ENCODE measurements around the gene TBC1D13.
"Not testable (repeated sequence)": the region's sequence is repeated elsewhere in the genome, so short reads cannot be mapped to it uniquely, and the experiment has no call there.

Gene TBC1D13

DNA sequence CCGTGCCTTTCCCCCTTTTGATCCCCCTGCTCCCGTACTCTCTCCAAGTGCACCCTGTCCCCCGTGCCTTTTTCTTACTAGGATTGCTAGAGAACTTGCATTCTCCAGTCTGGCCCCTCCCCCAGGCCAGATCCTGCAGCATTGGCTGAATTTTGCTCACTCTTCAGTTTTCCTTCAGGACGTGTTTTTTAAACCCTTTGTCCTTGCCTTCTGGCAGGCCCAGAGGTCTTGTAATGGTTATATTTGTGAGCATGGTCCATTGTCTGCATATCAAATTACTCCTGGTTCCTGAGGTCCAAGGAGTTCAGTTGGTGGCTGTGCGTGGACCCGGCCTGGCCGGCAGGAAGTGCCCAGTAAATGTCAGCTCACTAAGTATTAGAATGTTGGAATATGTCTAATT lies 606 bp downstream of the TBC1D13 start:
- DNase-seq = no peak

DNA sequence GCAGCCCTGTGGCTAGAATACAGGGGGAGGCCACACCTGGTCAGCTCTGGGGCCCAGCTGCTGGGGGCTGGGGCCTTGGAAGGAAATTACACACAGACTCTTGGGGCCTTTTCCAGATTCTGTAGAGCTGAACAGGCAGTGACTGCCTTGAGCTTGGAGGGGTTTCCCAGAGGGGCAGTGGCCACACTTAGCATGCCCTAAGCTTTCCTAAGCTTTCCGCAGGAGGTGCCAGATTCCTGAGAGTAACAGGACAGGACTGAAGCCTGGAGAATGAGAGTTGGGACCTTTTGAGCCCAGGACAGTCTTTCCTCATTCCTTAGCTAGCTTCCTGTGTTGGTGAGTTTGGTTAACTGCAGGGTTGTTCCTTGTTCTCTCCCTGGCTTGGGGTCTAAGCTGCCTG lies 1.4 kb downstream of the TBC1D13 start:
- no peak for DNase-seq

DNA sequence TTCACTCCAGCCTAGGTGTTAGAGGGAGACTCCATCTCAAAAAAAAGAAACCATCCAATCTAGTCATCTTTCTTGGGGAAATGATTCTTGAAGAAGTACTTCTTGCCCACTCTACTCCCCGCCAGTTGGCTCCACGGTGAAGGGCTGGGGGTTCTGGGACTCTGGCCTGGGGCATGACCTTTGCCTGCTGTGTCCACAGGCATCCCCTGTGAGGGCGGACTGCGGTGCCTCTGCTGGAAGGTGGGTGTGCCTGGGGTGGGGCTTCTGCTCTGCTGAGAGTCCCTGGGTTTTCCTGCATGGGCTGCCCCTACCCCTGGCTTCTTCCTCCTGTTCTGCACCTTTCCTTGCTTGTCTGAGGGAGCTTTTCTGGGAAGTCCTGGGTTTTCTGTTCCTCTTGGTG lies 3.5 kb downstream of the TBC1D13 start:
- no peak for DNase-seq

DNA sequence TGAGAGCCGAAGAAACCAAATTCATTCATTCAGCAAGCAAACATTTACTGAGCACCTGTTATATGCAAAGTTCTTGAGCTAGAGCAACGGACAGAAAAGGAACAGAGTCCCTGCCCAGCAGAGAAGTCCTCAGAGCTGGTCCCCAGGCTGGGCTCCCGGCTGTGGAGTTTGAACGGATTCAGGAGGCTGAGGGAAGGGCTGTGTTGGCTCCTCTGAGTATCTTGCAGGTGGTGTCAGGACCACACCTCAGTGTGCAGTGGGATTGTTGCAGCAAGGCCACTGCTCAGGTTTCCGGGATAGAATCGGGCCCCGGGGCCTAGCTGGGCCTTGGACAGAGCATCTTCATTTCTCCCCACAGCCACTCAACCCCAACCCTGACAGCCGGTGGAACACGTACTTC lies 5.1 kb downstream of the TBC1D13 start:
- DNase-seq = no peak

DNA sequence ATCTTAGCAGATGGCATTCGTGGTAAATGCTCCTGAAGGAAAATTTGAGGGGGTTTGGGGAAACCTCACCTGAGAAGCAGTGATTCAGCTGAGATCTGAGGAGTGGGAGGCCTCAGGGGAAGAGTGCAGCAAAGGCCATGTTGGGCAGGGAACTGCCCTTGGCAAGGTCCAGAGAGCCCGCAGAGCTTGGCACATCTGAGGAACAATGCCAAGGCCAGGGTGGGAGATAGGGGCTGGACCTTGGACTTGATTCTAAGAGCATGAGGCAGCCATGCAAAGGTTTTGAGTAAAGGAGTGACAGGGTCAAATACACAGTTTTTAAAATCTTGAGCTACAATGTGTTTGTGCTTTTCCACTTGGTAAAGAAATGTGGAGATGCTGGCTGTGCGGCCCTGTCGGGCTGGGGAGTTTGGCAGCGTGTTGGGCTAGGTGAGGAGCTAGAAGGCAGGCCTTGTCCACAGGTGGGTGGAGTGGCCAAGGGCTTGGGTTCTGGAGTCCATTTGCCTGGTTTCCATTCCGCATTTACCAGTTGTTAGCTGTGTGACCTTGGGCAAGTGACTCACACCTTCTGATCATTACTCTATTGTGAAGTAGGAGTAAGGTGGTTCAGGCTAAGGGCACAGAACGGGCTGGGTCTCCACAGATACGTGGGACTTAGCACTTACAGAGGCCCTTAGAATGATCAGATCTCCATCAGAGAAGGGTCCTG lies 6.1 kb downstream of the TBC1D13 start:
- DNase-seq = no peak

DNA sequence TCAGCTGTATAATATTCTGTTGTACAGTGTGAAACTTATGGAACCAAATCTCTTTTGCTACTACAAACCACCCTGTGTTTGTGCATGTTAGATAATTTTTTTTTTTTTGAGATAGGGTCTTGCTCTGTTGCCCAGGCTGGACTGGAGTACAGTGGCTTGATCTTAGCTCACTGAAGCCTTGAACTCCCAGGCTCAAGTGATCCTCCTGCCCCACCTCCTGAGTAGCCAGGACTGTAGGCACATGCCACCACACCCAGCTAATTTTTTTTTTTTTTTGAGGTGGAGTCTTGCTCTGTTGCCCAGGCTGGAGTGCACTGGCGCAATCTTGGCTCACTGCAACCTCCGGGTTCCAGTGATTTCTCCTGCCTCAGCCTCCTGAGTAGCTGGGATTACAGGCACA lies 7.9 kb downstream of the TBC1D13 start:
- DNase-seq = not testable (repeated sequence)

DNA sequence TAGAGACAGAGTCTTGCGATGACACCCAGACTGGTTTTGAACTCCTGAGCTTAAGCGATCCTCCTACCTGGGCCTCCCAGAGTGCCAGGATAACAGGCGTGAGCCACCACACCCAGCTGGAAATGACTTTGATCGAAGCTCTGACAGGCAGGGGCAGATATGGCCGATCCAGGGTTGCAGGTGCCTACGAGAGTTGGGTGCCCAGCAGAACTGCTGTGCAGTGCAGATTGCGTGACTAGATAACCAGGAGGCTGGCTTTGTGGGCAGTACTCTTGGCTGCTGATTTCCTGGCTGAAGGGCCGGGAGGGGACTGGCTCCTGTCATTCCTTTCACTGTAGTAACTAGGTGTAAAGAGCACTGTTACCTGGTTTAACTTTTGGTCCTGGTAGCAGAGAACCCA lies 11.8 kb downstream of the TBC1D13 start:
- DNase-seq = no peak

DNA sequence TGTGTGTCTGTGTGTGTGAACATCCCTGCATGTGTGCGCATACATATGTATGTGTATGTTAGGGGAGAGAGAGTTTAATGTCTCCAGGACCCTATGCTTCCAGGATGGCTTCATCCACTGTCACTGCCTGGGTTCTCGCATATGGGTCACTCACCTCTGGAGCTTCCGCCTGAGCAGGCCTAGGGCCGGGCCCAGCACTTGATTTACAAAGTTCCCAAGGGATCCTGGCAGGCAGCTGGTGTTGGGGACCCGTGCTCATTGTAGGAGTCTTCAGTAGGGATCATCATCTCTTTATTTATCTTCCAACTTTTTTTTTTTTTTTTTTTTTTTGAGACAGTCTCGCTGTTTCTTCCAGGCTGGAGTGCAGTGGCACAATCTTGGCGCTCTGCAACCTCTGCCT lies 13.0 kb downstream of the TBC1D13 start:
- no peak for DNase-seq

DNA sequence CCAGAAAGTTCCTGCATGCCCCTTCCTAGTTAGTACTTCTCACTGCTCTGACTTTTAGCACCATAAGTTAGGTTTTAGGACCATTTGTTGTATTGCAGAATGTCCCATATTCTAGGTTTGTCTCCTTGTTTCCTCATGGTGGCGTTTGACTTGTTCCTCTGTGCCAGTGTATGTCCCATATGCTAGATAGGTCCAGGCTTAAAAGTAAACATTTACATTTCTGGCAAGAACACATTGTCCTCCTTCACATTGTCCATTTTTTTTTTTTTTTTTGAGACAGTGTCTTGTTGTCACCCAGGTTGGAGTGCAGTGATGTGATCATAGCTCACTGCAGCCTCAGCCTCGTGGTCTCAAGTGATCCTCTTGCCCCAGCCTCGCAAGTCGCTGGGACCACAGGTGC lies 15.4 kb downstream of the TBC1D13 start:
- no peak for DNase-seq

DNA sequence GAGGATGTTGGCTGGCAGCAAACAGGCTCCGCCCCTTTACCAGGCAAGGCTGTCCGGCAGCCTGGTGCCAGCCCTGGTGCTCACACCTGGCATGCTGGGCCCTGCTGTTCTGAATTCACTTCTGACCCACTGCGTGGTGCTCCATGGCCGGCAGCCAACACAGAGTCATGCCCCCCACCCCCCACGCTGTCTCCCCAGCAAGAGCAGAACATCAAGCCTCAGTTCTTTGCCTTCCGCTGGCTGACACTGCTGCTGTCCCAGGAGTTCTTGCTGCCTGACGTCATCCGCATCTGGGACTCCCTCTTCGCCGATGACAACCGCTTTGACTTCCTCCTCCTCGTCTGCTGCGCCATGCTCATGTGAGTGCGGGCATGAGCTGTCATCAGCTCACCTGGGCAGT lies 18.6 kb downstream of the TBC1D13 start:
- DNase-seq = no peak

DNA sequence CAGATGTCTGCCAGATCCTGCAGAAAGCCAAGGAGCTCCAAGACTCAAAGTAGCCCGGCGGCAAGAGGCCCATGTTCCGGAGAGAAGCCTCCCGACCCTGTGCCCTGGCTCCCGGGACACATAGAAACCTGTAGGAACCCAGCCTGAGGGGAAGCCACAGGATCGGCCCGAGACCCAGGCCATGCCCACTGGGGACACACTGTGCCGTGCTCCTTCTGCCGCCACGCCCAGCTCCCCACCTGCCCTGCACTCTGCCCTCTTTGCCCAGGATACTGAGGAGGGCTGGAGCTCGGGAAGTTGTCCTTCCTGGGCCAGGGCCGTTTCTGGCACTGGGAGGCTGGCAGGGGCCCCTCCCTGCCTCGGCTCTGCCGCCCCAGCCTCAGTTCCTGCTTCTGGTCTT lies 20.8 kb downstream of the TBC1D13 start:
- DNase-seq = no peak

DNA sequence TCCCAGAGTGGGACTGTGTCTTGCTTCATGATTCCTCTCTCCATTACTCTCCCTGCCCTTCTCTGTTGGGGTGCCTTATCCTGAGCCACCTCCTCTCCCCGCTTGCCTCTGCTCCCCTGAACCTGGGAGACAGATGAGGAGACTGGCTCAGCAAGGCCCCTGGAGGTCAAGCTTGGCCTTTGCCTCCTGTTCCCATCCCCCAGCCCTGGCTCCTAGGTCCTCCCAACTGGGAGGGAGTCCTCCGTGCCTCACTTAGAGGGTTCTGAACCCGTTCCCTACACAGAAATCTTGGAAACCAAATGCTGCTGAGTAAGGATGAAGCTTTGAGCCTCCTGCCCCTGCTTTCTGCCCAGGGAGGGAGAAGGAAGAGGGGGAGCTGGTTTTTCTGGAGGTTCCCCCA lies 21.5 kb downstream of the TBC1D13 start:
- no peak for DNase-seq

DNA sequence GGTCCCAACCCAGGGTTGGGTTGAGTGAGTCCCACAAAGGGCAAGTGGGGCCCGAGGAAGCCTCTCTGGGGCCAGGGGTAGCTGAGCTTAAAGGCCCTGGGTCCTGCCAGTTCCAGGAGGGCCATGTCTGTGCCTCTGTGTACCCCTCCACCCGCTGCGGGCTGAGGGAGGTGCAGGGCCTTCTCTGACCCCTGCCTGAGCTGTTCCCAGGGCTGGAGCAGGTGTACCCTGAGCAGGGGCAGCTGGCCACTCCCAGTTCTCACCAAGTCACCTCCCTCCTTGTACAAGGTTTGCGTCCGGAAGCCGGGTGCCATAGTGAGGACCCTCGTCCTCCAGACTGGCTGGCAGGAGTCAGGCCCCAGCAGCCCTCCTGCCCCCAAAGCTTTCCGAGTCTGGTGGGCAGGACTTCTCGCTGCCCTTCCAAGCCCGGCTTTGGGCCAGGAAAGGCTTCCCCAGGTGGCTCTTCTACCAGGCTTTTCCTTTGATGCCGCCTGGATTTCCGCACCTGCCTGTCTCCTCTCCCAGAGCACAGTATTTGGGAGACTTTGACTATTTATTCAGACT lies 22.1 kb downstream of the TBC1D13 start:
- DNase-seq = no peak

DNA sequence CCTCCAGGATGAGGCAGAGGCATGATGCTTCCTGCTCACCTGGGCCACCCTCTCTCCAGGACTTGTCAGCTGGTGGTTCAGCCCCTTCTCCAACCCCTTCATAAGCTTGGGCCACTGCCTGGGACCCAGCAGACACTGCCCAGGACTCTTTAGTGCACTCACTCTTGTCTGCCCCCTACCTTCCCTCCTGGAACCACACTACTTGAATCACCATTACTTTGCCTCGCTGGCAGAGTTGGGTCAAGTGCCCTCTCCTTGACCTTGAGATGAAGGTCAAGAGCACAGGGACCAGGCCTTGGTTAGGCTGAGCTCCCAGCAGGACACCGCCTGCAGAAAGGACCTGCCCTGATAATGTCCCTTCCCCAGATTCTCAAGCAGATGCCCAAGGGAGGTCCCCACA lies 22.8 kb downstream of the TBC1D13 start:
- DNase-seq = no peak

DNA sequence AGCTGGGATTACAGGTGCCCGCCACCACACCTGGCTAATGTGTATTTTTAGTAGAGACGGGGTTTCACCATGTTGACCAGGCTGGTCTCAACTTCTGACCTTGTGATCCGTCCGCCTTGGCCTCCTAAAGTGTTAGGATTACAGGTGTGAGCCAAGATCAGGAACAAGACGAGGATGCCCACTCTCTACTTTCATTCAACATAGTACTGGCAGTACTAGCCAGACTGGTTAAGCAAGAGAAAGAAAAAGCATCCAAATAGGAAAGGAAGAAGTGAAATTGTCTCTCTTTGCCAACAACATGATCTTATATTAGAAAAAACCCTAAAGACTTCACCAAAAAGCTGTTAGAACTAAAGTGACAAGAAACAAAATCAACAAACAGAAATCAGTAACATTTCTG lies 23.8 kb downstream of the TBC1D13 start:
- no peak for DNase-seq

DNA sequence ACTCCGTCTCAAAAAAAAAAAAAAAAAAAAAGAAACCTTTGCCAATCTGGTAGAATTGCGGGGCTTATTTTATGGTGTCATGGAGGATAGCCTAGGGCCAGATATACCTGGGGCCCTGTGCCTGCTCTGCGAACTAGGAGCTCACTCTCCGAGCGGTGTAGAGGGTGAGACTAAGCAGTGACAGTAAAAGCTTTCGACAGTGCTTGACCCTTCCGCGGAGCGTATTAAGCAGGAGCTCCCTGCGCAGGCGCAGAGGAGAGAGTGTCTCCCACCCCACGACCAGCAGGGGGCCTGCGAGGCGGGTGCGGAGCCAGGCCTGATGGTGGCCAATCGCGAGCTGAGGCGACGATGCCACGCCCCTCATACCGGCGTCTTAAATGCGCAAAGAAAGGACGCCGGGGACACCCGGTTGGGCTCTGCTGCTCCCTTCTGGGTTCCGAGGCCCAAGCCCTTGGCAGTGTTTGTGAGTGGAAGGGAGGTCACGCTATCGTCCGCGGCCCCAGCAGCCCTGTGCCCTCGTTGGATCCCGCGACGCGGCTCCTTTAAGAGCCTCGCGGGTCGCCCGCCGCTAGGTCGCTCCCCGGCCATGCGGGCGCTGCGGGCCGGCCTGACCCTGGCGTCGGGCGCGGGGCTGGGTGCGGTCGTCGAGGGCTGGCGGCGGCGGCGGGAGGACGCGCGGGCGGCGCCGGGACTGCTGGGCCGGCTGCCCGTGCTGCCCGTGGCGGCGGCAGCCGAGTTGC lies 31.2 kb downstream of the TBC1D13 start, which contains the start of gene ENDOG:
Gene ENDOG, plus strand, starts transcription at position 402 of the 740 bp plus-strand sequence. Its CDS starts 185 bp downstream, at position 587.
- DNase-seq = peak; percentile 96

DNA sequence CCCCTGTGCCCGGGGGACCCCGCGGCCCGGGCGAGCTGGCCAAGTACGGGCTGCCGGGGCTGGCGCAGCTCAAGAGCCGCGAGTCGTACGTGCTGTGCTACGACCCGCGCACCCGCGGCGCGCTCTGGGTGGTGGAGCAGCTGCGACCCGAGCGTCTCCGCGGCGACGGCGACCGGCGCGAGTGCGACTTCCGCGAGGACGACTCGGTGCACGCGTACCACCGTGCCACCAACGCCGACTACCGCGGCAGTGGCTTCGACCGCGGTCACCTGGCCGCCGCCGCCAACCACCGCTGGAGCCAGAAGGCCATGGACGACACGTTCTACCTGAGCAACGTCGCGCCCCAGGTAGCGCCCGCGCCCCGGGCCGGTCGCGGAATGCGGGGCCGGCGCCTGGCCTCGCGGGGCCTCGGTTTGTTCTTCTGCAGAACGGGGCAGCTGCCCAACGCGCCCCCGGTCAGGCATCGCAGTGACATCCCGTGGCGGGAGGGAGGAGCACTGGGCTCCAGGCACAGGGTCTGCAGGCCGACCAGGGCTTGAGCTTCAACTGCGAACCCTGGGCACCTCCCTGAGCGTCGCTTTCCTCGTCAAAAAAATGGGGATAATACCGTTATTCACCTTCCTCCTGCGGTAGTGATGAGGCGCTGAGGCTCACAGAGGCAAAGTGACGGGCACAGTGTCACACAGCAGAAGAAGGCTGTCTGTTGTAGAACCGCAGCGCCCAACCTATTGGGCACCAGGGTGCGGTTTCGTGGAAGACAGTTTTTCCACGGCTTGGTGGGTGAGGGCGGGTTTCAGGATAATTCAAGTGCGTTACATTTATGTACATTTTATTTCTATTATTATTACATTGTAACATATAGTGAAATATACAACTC lies 32.0 kb downstream of the TBC1D13 start:
- peak; percentile 30 to 44 for DNase-seq

DNA sequence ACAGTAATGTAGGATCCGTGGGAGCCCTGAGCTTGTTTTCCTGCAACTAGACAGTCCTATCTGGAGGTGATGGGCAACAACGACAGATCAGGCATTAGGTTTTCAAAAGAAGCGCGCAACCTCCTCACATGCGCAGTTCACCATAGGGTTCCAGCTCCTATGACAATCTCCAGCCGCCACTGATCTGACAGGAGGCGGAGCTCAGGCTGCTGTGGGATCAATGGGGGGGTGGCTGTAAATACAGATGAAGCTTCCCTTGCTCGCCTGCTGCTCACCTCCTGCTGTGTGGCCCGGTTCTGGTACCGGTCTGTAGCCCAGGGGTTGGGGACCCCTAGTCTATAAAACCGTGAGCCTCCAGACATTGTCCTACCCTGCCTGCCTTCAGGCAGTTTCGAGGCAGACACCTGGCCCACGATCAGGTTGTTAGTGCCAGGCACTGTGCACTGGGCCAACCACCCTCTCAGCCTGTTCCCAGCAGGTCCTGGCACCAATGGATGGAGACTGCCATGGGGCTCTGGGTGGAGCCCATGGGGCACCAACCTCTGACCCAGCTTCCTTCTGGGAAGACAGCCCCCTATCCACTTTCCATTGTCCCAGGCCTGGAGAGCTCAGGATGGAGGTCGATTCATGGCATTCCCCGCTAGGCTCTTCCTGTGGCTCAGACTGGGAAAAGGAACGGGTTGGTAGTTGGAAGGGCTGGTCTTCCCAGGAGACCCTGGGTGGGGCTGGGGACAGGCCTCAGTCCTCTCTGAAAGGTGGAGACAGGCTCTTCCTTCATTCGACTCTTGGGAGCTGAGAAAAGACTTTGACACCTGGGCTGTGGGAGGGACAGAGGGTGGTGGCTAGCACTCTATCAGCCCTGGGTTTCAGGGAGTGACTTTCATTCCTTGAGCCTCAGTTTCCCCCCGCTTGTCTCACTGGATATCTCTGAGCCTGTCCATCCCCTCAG lies 32.9 kb downstream of the TBC1D13 start:
- DNase-seq = no peak

DNA sequence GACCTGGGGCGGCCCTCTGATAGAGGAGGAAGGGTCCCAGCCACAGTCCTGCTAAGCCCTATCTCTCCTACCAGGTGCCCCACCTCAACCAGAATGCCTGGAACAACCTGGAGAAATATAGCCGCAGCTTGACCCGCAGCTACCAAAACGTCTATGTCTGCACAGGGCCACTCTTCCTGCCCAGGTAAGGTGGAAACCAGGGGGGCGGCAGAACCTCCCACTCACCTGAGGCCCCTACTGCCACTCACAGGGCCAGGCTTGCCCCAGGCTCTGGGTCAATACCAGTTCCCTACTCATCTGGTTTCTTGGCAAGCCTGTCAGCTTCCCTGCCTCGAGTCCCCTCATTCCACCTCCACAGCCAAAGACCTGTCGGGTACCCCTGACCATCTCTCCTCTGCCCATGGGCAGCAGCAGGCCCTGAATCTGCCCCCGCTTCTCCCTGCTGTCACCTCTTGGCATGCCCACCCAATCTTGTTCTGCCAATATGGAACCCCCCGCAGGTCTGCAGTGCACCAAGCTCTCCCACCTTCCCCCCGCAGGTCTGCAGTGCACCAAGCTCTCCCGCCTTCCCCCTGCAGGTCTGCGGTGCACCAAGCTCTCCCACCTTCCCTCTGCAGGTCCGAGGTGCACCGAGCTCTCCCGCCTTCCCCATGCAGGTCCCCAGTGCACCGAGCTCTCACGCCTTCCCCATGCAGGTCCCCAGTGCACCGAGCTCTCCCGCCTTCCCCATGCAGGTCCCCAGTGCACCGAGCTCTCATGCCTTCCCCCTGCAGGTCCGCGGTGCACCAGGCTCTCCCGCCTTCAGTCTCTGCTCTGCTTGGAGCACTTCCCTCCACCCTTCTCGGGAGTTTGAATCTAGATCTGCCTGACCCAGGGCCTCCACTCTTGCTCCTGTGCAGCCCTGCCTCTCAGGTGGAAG lies 33.9 kb downstream of the TBC1D13 start:
- no peak for DNase-seq

DNA sequence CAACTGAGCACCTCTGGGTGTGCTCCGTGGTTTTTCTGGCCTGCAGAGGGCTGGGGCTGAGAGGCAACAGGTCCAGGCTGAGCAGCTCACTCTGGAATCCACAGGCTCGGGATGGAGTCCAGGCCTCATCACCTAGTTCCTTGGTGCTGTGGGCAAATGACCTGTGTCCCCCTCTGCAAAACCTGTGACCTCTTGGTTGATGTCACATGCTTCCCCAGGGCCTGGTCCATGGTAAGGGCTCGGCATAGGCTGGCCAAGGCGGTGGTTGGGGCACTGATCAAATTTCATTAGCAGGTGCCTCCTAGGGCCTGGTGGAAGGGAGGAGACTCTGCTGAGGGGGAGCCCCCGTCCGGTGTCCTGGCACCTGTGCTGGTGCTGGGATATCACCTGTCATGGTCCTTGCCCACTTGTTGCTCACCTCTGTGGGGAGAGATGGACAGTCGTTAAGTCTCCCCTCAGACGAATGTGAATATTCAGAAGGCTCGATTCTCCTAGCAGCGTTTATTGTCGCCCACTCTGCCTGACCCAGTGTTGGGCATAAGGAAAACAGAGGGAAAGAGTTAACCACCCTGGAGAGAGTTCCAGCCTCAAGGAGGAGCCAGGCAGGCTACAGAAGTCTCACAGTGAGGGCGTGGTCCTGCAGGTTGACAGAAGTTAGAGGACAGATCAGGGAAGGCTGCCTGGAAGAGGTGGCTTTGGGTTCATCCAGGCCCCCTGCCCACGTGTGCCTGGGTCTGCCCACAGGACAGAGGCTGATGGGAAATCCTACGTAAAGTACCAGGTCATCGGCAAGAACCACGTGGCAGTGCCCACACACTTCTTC lies 34.7 kb downstream of the TBC1D13 start:
- DNase-seq = no peak

Data from stimulated activated CD4-positive, alpha-beta T cell treated with anti-CD3 and anti-CD28 coated beads, Interleukin-4, amount 100 ng/mL, for 4 hours (primary cell).